Measurements from ENCODE around the gene MAPK10.

- TF ChIP-seq CTCF (conservative IDR thresholded peaks at IDR 0.05; ENCODE audit: low read depth, low read length): no peak
- TF ChIP-seq EZH2 (IDR thresholded peaks at IDR 0.05; ENCODE audit: low read length, unreplicated experiment): no peak
Observed at GRCh38 chr4:86389664-86390063, 29.8 kb upstream of the MAPK10 start.

All from PC-3 (cell line).